NCI-H2107 treated with DMSO at 0.1 percent for 48 hours (cell line): ENCODE data around the gene CNIH3.

ENCODE experiments used
- DNase-seq: peaks from one replicate; lab custom pipeline; 2025; ENCODE audit not compliant: unreplicated experiment; lab: John Stamatoyannopoulos, UW

CNIH3 gene

DNA sequence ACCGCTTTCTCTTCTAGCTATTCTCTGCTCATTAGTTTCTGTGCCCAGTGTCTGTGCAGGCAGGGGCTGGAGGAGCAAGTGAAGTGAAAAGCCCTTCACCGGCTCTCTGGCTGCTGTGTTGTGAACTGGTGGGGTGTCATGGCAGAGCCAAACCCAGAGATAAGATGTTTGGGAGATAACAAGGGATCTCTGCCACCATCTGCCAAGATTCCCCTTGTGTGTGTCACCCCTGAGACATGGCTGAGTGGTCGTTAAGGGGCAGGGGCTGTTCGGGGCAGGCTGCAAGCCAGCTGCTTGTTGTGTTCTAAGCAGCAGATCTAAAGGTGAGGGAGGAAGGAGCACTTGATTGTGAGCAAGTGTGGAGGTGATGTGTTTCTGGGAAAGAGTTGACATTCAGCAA lies 24.5 kb downstream of the CNIH3 start:
- no peak for DNase-seq

DNA sequence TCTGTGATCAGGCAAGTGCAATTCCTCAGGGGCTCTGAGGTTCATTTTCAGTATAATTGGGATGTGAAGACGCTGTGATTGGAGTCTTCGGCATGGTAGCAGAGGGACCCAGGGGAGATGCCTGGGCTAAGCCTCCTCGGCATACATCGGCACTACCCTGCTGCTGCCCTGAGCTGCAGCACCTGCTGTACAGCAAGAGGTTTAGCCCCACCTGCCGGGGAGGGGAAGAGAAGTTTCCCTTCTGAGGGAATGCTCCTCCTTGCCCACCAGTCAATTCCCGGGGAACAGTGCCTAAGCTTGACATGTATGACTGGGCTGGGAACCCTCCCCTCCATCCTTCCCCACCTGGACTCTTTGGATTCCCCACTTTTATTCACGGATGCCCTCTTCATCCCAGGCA lies 24.9 kb downstream of the CNIH3 start:
- DNase-seq = peak; percentile 68

DNA sequence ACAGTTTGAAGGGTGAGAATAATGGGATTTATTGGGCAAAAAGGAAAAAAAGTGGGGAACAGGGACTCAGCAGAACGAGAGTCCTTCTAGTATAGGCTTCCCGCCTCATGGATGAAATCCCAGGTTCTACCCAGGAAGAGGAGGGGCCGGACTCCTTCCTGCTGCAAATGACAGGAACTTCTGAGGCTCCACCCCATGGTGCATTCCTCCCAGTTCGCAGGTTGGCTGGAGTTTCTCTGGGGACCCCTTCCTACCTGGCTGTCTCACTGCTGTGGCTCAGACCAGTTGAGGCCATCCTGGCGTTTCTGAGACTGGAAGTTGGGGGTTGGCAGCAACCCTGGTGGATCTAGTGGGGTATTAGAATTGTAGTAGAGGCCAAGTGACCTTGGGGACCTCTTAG lies 27.5 kb downstream of the CNIH3 start:
- no peak for DNase-seq

DNA sequence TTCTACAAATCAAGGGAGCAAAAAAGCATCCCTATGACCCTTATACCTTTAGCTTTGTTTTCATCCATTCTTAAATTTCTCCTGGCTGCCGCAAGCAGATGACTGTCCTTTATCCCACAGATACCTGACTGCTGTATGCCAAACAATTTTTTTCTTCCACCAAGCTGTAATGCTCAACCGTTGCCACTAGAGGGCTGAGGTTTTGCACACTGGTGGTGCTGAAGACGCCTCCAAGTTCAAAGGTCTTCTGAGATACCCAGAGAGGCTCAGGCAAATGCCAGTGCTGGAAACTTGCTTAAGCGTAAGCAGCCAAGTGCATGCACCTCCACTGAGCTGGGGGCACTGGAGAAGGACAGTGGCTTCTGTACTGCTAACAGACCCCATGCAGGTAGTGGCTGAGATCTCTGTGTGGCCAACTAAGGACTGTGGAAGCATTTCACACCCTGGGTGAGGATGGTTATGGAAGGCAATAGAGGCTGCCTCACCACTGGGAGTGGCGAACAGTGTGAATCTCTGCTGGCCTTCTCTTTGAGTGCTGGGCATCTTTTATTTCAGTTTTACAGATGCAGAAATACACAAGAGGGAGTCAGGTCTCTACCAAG lies 28.5 kb downstream of the CNIH3 start:
- peak; percentile 40 for DNase-seq

DNA sequence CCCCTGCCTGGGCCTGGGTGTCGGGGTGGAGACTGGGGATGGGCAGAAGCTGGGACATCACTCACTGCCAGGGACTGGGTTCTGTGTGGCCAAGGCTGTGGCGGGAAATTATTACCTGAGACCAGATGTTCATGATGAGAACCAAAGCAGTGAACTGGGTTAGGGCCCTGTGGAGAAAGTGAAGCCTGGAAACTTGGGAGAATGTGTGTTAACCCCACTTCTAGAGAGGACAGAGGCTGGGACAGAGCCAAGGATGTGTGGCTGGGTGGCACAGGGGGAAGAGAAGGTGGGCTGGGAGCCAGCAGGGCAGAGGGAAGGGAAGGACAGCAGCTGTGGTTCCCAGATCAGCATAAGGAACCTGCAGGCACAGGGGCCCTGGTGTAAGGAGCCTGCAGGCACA lies 31.3 kb downstream of the CNIH3 start:
- DNase-seq = no peak

DNA sequence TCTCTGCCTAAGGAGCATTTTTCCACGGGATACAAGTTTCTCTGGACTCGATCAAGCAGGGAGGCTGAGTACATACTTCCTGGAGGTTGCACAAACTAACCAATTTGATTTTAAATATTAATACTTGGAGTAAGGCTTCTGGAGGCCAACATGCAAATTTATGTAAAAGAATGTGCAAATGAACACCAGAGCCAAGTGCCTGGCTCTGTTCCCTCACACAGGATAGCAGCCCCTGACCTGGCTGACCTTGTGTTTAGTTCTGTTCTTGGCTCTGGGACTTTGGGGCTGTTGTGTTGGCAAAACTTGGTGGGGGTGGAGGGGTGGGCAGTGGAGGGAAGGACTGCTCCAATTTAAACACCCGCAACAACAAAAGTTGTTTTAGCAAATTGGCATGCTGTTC lies 34.2 kb downstream of the CNIH3 start:
- DNase-seq = no peak

DNA sequence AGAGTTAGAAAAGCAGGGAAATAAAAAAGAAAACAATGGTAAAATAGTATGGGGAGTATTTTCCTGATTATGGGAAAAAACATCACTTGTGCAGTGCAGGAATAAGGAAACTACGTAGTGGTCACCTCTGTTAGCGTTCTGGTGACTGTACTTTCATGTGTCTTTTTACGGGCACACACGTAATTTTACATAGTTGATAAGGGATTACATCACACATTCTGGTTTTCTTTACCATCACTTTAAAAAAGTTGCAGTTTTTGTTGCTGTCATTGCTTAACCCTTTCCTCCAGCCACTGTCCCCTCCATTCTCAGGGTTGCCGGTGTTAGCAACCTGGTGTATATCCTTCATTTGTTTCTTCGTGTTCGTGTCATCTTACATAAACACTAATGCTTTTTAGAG lies 35.1 kb downstream of the CNIH3 start:
- no peak for DNase-seq

DNA sequence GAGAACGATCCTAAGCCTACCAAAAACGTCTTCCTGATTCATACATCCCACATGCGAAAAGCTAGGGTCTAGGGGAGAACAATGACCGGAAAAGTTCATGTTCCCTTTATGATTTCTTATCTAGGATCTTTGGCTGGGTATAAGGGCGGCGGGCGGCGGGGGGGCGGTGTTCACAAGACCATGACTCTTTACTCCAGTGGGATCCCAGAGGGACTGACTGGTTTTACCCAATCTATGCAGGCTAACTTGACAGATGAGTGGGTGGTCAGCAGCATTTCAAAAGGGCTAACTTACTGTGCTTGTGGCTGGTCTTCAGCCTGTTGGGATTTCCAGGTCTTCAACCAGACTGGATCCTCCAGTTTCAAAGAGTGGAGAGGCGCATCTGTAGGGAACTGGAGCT lies 40.3 kb downstream of the CNIH3 start:
- no peak for DNase-seq

DNA sequence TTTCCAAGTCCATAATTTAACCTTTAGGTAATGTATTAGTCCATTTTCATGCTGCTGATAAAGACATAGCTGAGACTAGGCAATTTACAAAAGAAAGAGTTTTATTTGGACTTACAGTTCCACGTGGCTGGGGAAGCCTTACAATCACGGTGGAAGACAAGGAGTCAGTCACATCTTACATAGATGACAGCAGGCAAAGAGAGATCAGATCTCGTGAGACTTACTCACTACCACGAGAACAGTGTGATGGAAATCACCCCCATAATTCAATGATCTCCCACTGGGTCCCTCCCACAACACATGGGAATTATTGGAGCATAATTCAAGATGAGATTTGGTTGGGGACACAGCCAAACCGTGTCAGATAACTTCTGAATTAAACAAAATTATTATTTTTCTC lies 44.0 kb downstream of the CNIH3 start:
- DNase-seq = no peak

DNA sequence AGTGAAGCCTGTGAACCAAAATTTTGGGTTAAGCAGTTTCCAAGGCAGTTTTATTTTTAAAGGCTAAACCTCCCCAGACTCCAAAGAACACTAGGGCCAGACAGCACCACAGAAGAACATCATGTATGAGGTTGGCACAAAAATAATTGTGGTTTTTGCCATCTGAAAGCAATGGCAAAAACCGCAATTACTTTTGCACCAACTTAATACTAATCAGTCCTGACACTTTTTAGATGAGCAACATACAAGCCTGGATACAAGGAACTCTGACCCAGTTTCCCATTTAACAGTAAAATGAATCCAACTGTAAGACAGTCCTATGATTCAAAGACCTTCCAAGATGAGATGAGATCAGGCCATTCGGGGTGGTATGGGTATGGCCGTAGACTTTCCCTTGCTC lies 46.8 kb downstream of the CNIH3 start:
- DNase-seq = no peak

DNA sequence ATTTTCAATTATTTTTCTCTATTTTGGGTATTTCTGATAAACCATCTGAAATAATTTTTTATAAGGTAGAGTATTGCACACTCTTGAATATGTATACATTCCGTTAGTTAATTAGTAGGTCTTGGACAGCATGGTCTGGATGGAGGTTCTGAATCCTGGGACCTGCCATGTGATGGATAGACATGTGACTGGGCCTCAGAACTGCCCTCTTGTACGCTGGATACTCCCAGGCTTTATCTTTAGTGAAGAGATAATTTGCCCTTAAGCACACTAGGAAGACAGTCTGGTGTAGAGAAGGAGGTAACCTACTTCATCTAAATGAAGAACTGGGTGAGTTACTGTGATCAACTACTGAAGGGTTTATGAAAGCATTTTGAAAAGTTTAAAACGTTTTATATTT lies 48.9 kb downstream of the CNIH3 start:
- DNase-seq = no peak

DNA sequence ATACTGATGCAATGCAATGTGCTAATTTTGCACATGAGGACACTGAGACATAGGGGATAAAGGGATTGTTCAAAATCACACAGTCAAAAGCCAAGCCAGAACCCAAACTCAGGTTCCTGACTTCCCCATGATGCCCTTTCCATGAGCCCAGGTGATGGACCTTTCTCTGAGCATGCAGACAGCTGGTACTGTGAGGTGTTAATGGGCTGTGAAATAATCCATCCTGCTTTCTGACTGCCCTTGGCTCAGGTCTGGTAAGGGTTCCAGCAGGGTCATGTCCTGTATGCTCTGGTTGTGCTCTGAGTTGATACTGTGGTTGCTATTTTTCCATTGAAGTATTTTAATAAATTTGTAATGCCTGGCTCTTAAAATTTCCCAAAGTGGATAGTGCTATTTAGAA lies 50.0 kb downstream of the CNIH3 start:
- no peak for DNase-seq

DNA sequence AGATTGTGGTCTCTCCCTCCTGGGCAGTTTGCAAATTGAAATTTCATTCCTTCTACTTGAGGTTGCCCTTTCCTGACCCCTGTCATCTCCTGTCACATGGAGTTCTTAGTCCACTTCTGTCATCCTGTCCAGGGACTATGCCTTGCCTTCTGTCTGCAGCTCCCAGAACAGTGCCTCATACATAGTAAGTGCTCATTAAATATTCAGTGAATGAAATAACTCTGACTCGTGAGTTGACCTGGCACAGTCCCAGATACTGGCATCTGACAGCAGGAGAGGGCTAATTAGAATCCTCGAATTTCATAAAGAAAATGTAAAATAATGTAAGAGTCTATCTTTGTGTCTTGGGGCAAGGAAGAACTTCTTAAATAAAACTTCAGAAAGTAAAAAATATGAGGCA lies 50.8 kb downstream of the CNIH3 start:
- no peak for DNase-seq

DNA sequence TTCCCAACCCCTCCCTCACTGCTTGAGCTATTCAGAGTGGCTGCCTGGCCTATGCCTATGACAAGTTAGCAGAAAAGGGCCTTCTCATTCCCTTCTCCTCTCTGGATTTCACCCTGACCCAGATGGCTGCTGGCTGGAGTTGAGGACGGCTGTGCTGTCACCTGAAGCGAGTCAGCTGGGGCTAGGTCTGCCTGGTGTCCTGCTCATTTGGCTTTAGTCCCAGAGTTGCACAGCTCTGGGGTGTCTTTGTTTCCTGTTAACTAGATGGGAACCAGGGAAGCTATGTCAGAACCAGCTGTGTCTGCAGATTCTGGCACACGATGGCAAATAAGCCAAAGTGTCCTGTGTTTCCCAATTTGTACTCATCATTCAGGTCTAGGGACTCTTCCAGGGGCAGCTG lies 52.9 kb downstream of the CNIH3 start:
- DNase-seq = peak; percentile 55

DNA sequence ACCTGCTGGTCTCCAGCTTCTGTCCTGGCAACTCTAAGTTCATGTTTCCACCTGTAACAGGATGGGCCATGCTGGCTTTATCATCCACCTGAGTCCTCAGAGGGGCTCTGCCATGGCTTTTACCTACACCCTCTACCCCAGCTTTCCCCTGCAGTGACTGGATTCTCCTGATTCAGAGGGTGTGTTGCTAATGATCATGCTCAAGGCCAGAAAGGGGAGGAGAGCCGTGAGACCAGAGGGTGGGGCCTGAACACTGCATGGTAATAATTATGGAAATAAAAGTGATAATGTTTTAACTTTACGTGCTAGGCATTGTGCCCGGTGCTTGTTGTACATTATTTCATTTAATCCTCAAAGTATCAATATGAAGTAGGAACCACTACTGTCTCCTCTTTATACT lies 53.3 kb downstream of the CNIH3 start:
- DNase-seq = no peak

DNA sequence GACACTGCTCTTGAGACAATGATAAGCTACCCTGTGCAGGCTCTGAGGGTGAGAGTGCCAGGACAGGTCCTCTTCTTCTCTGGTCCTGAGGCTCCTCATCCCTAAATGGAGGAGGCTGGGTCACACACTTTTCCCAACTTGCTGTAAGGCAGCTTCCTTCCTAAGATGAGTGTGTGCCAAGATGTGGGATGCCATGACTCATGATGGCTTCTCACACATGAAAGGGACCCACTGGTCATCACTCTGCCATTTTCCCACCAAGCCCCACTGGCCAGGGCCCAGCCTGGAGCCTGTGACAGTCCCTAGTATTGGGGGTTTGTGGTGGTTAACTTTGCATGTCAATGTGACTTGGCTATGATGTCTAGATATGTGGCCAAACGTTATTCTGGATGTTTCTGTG lies 54.4 kb downstream of the CNIH3 start:
- DNase-seq = no peak

DNA sequence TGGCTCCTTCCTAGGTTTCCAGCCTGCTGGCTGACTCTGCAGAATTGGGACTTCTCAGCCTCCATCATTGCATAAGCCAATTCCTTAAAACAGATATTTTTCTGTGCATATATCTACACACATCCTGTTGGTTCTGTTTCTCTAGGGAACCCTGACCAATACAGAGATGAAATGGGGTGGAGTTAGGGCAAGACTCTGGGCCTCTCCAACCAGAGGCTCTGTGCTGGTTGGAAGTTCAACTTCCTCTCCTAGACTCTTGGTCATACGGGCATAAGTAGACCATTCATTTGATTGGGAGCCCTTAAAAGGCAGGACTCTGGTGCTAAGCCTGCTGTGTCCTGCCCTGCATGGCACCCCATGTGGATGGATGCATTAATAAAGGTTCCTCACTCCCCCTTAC lies 55.0 kb downstream of the CNIH3 start:
- no peak for DNase-seq

DNA sequence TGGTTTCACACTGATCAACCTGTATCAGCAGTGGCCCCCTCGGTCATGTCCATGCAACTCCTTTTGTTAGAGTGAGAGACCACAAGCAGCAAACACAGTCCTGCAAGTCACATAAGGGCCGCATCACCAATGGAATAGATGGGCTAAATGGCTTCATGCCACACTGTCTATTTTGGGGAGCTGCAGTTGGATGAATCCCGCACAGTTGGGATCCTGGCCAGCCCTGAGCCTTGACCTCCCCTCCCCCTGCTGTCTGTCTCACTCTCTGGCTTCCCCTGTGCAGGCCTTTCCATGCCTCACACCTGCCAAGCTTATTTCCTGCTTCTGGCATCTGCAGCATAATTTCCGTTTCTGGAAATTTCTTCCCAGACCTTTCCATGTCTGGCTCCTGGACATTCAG lies 57.0 kb downstream of the CNIH3 start:
- no peak for DNase-seq

DNA sequence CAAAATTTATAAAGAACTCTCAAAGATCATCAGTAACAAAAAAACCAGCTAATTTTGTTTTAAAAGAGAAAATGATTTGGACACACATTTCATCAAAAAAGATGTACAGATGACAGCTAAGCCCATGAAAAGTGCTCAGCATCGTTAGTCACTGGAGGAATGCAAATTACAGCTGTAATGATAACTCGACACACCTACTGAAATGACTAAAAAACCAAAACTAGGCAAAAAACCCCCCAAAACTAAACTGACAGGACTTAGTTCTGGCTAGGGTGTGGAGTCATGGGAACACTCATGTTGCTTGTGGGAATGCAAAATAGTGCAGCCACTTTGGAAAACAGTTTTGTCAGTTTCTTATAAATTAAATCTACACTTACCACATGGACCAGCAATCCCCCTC lies 59.5 kb downstream of the CNIH3 start:
- DNase-seq = no peak

DNA sequence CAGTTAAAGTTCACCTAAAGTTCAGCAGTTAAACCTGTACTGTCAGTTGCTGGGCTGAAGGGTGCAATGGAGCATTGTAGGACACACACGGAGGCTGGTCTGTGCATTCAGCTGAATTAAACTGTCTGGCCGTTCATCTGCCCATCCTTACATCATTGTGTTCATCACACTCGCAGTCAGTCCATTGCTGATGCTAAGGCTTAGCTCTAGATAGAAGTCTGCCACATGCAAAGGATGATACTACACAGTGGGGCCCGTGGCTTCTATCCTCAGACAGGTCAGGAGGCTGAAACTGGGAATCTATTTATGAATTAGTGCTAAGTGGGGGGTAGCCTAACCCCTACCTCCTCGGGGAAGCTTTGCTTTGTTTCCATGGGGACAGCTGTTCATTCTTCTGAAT lies 60.4 kb downstream of the CNIH3 start:
- no peak for DNase-seq

DNA sequence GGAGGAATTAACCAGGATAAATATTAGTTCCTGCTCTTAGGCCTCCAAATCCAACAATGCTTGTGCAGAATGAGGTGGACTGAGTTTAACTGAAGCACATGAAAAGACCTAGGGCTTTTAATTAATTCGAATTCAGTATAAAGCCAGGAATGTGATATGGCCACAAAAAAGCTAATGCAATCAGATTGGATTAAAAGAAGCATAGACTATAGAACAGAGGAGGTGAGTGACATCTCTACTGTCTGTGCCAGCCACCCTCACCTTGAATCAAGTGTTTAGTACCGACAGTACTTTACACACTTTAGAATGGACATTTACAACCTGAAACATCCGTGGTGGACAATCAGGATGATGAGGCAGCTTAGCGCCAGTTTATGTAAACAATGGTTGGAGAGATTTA lies 62.1 kb downstream of the CNIH3 start:
- DNase-seq = no peak

DNA sequence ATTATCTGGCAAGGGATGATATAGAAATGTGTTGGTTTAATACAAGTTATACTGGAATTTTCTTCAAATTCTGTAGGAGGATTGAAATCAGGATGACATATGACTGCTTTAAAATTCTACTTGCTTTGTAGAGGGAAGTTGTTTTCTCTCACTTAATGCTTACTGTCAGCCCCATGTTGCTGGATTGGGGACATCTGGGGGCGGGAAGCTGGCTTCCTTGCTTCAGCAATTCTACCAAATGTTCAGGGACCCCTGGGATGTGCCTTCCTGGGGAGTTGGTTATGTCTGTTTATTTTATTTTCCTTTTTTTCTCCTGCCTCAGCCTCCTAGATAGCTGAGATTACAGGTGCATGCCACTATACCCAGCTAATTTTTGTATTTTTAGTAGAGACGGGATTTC lies 63.5 kb downstream of the CNIH3 start:
- no peak for DNase-seq

DNA sequence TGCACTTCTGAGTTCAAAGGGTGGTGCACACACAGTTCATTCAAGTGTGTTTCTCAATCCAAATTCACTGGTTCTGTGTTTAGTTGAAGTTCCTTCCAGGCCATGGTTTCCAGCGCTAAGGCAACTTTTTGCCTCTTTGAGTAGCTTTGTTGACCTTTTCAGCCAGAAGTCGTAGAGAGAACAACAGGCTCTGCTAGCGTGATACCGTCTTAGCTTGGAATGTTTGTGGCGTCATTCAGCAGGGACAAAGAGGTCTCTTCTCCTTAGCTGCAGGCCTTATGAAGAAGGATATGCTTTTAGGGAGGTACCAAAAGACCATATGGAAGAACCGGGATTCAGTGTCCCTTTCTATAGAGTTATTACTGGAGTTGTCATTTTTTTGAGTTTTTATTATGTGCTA lies 65.7 kb downstream of the CNIH3 start:
- DNase-seq = no peak

DNA sequence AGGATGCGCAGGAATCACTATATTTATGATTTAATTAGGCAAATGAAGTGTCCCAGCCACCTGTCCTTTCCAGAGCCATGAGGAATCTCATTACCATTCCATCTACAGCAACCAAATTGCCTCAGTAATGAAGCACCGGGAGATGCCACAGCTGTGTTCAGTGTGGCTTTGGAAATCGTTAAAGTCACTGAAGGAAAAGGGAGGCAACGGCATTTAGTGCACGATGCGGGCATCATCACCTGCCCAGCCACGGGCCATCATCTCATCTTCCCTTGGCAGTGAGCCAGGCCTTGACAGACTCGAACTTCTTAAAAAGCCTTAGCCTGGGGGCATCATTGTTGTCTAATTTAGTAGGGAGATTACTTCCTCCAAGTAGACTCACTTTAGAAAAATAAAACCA lies 67.8 kb downstream of the CNIH3 start:
- DNase-seq = peak; percentile 18
